Measurements from ENCODE around the gene GMFB.
A peak's percentile ranks its signal among the peaks of the same experiment; 100 is the strongest.
"Not testable (repeated sequence)": the region's sequence is repeated elsewhere in the genome, so short reads cannot be mapped to it uniquely, and the experiment has no call there.

The GMFB gene

GRCh38 chr14:54450535-54450934 is 38.2 kb downstream of the GMFB start:
- H3K4me3 ChIP-seq (ENCODE audit: low read length), result no peak overlapping the region
- no peaks in the 10 kb centered on the region for H3K4me1 ChIP-seq (ENCODE audit: control insufficient read depth, insufficient read depth, low read length)
- H3K36me3 ChIP-seq (ENCODE audit: control insufficient read depth, insufficient read depth, low read length), result no peaks in the 10 kb centered on the region
- no peaks in the 10 kb centered on the region for H3K27me3 ChIP-seq (ENCODE audit: control insufficient read depth, insufficient read depth, low read length)
- H3K27ac ChIP-seq (ENCODE audit: low read length), result no peak overlapping the region
- no peaks in the 10 kb centered on the region for H3K9me3 ChIP-seq (ENCODE audit: control insufficient read depth, insufficient read depth, low read length)
- no peak for DNase-seq (ENCODE audit: low read depth, low spot score)
- WGBS (ENCODE audit: insufficient coverage, insufficient read length), result no CpG with 5 or more reads among the region's 3 CpGs

GRCh38 chr14:54447231-54447692 is 41.5 kb downstream of the GMFB start:
- whole genome bisulfite sequencing (ENCODE audit: insufficient coverage, insufficient read length), result no CpG with 5 or more reads among the region's 8 CpGs
- no peaks in the 10 kb centered on the region for H3K36me3 ChIP-seq (ENCODE audit: control insufficient read depth, insufficient read depth, low read length)
- H3K27ac ChIP-seq (ENCODE audit: low read length), result no peak overlapping the region
- no peaks in the 10 kb centered on the region for H3K27me3 ChIP-seq (ENCODE audit: control insufficient read depth, insufficient read depth, low read length)
- H3K9me3 ChIP-seq (ENCODE audit: control insufficient read depth, insufficient read depth, low read length), result no peaks in the 10 kb centered on the region
- no peaks in the 10 kb centered on the region for H3K4me1 ChIP-seq (ENCODE audit: control insufficient read depth, insufficient read depth, low read length)
- no peak for DNase-seq (ENCODE audit: low read depth, low spot score)
- no peak overlapping the region for H3K4me3 ChIP-seq (ENCODE audit: low read length)

GRCh38 chr14:54446161-54446693 is 42.6 kb downstream of the GMFB start:
- no peaks in the 10 kb centered on the region for H3K4me1 ChIP-seq (ENCODE audit: control insufficient read depth, insufficient read depth, low read length)
- no peak overlapping the region for H3K27ac ChIP-seq (ENCODE audit: low read length)
- no peak overlapping the region for H3K4me3 ChIP-seq (ENCODE audit: low read length)
- WGBS (ENCODE audit: insufficient coverage, insufficient read length), result no CpG with 5 or more reads among the region's 5 CpGs
- H3K36me3 ChIP-seq (ENCODE audit: control insufficient read depth, insufficient read depth, low read length), result no peaks in the 10 kb centered on the region
- no peaks in the 10 kb centered on the region for H3K9me3 ChIP-seq (ENCODE audit: control insufficient read depth, insufficient read depth, low read length)
- no peak for DNase-seq (ENCODE audit: low read depth, low spot score)
- H3K27me3 ChIP-seq (ENCODE audit: control insufficient read depth, insufficient read depth, low read length), result no peaks in the 10 kb centered on the region

- Histone ChIP-seq H3K27ac (ENCODE audit: low read length) (no peak overlapping the region), H3K4me1 (ENCODE audit: control insufficient read depth, insufficient read depth, low read length) (no peaks in the 10 kb centered on the region; the same call in 1 of the 2 replicates), H3K36me3 (ENCODE audit: control insufficient read depth, insufficient read depth, low read length) (no peaks in the 10 kb centered on the region), H3K9me3 (ENCODE audit: control insufficient read depth, insufficient read depth, low read length) (no peaks in the 10 kb centered on the region), H3K4me3 (ENCODE audit: low read length) (no peak overlapping the region), H3K27me3 (ENCODE audit: control insufficient read depth, insufficient read depth, low read length) (no peaks in the 10 kb centered on the region)
- WGBS (ENCODE audit: insufficient coverage, insufficient read length), result no CpG with 5 or more reads among the region's 7 CpGs
- DNase-seq (ENCODE audit: low read depth, low spot score), result no peak
These were observed 44.1 kb downstream of the GMFB start for GRCh38 chr14:54444681-54445080.

GRCh38 chr14:54443981-54444380 is 44.8 kb downstream of the GMFB start:
- Histone ChIP-seq H3K4me1 (ENCODE audit: control insufficient read depth, insufficient read depth, low read length) (no peaks in the 10 kb centered on the region; the same call in 1 of the 2 replicates), H3K27ac (ENCODE audit: low read length) (no peak overlapping the region), H3K9me3 (ENCODE audit: control insufficient read depth, insufficient read depth, low read length) (no peaks in the 10 kb centered on the region), H3K36me3 (ENCODE audit: control insufficient read depth, insufficient read depth, low read length) (no peaks in the 10 kb centered on the region), H3K27me3 (ENCODE audit: control insufficient read depth, insufficient read depth, low read length) (no peaks in the 10 kb centered on the region), H3K4me3 (ENCODE audit: low read length) (no peak overlapping the region)
- no CpG with 5 or more reads among the region's 18 CpGs for WGBS (ENCODE audit: insufficient coverage, insufficient read length)
- no peak for DNase-seq (ENCODE audit: low read depth, low spot score)

GRCh38 chr14:54442961-54443360 is 45.8 kb downstream of the GMFB start:
- no CpG with 5 or more reads among the region's 23 CpGs for WGBS (ENCODE audit: insufficient coverage, insufficient read length)
- not testable (repeated sequence) for H3K4me1 ChIP-seq (ENCODE audit: control insufficient read depth, insufficient read depth, low read length); H3K27ac ChIP-seq (ENCODE audit: low read length); H3K9me3 ChIP-seq (ENCODE audit: control insufficient read depth, insufficient read depth, low read length); H3K4me3 ChIP-seq (ENCODE audit: low read length); DNase-seq (ENCODE audit: low read depth, low spot score); H3K27me3 ChIP-seq (ENCODE audit: control insufficient read depth, insufficient read depth, low read length); H3K36me3 ChIP-seq (ENCODE audit: control insufficient read depth, insufficient read depth, low read length)

GRCh38 chr14:54440873-54441868 is 47.6 kb downstream of the GMFB start, which contains the start of gene CNIH1:
Gene CNIH1 (minus strand): TSS chr14:54441374. CDS start chr14:54441327, 47 bp downstream.
- no CpG with 5 or more reads among the region's 100 CpGs for WGBS (ENCODE audit: insufficient coverage, insufficient read length)
- H3K4me1 ChIP-seq (ENCODE audit: control insufficient read depth, insufficient read depth, low read length), result no peaks in the 10 kb centered on the region; the same call in 1 of the 2 replicates

GRCh38 chr14:54440476-54440872 is 48.3 kb downstream of the GMFB start:
- H3K36me3 ChIP-seq (ENCODE audit: control insufficient read depth, insufficient read depth, low read length), result no peaks in the 10 kb centered on the region
- H3K4me3 ChIP-seq (ENCODE audit: low read length), result peak overlapping the region; percentile 59; the same call in 1 of the 2 replicates
- no peak for DNase-seq (ENCODE audit: low read depth, low spot score)
- no peak overlapping the region for H3K27ac ChIP-seq (ENCODE audit: low read length)
- no peaks in the 10 kb centered on the region for H3K27me3 ChIP-seq (ENCODE audit: control insufficient read depth, insufficient read depth, low read length)
- no CpG with 5 or more reads among the region's 5 CpGs for WGBS (ENCODE audit: insufficient coverage, insufficient read length)
- H3K9me3 ChIP-seq (ENCODE audit: control insufficient read depth, insufficient read depth, low read length), result no peaks in the 10 kb centered on the region
- no peaks in the 10 kb centered on the region; the same call in 1 of the 2 replicates for H3K4me1 ChIP-seq (ENCODE audit: control insufficient read depth, insufficient read depth, low read length)

More at GRCh38 chr14:54440873-54441868, 47.6 kb downstream of the GMFB start, which contains the start of gene CNIH1:
- no peak for DNase-seq (ENCODE audit: low read depth, low spot score)
- H3K36me3 ChIP-seq (ENCODE audit: control insufficient read depth, insufficient read depth, low read length), result no peaks in the 10 kb centered on the region
- H3K27ac ChIP-seq (ENCODE audit: low read length), result no peak within 1 kb of the TSS
- no peaks in the 10 kb centered on the region for H3K9me3 ChIP-seq (ENCODE audit: control insufficient read depth, insufficient read depth, low read length)
- no peaks in the 10 kb centered on the region for H3K27me3 ChIP-seq (ENCODE audit: control insufficient read depth, insufficient read depth, low read length)
- H3K4me3 ChIP-seq (ENCODE audit: low read length), result peak within 1 kb of the TSS; percentile 59; the same call in 1 of the 2 replicates

GRCh38 chr14:54440037-54440436 is 48.7 kb downstream of the GMFB start:
- Histone ChIP-seq H3K36me3 (ENCODE audit: control insufficient read depth, insufficient read depth, low read length) (no peaks in the 10 kb centered on the region), H3K4me3 (ENCODE audit: low read length) (peak overlapping the region; percentile 59; the same call in 1 of the 2 replicates), H3K27me3 (ENCODE audit: control insufficient read depth, insufficient read depth, low read length) (no peaks in the 10 kb centered on the region), H3K9me3 (ENCODE audit: control insufficient read depth, insufficient read depth, low read length) (no peaks in the 10 kb centered on the region), H3K4me1 (ENCODE audit: control insufficient read depth, insufficient read depth, low read length) (no peaks in the 10 kb centered on the region; the same call in 1 of the 2 replicates), H3K27ac (ENCODE audit: low read length) (no peak overlapping the region)
- DNase-seq (ENCODE audit: low read depth, low spot score), result no peak
- no CpG with 5 or more reads among the region's 7 CpGs for WGBS (ENCODE audit: insufficient coverage, insufficient read length)

GRCh38 chr14:54438703-54439102 is 50.1 kb downstream of the GMFB start:
- DNase-seq (ENCODE audit: low read depth, low spot score), result no peak
- H3K27me3 ChIP-seq (ENCODE audit: control insufficient read depth, insufficient read depth, low read length), result no peaks in the 10 kb centered on the region
- H3K36me3 ChIP-seq (ENCODE audit: control insufficient read depth, insufficient read depth, low read length), result no peaks in the 10 kb centered on the region
- no peak overlapping the region for H3K27ac ChIP-seq (ENCODE audit: low read length)
- no CpG with 5 or more reads among the region's 4 CpGs for WGBS (ENCODE audit: insufficient coverage, insufficient read length)
- no peaks in the 10 kb centered on the region; the same call in 1 of the 2 replicates for H3K4me1 ChIP-seq (ENCODE audit: control insufficient read depth, insufficient read depth, low read length)
- H3K9me3 ChIP-seq (ENCODE audit: control insufficient read depth, insufficient read depth, low read length), result no peaks in the 10 kb centered on the region
- H3K4me3 ChIP-seq (ENCODE audit: low read length), result no peak overlapping the region
